NCI-H1694 (cell line): ENCODE measurements around the gene ANG.

Source experiments
- DNase-seq: peaks from one replicate; lab custom pipeline; 2025; lab: John Stamatoyannopoulos, UW

Gene ANG

DNA sequence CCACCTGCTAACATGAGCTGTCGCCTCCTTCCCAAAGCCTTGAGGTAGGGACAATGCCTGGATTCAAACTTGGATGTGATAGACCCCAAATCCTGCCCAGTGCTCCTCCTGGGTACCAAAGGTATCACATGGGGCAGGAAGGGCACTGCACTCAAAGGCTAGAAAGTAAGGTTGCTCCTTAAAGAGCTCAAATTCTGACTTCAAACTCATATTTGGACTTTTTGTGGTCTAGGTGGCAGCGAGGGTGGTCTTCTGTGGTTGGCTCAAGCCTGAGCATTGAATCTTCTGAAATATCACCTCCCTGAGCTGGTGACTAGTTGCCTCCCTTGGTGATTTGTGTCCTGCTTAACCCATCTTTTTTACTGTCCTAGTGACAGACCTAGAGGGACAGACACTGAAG lies 12.5 kb upstream of the ANG start:
- DNase-seq: no peak

DNA sequence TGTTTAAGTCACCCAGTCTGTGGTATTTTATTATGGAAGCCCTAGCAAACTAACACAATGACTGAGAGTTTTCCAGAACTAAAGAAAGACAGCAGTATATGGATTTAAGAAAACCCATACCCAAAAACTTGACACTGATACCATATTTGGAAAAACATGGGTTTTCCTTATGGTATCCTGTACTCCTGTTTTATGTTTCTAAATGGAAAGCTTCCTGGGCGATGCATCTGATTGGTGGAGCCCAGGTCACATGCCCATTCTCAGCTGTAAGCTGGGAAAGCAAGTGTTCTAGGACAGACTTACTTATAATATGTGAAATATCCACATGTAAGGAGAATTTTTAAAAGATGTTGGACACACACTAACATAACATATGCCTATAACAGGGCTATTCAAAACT lies 8.7 kb upstream of the ANG start:
- no peak for DNase-seq

DNA sequence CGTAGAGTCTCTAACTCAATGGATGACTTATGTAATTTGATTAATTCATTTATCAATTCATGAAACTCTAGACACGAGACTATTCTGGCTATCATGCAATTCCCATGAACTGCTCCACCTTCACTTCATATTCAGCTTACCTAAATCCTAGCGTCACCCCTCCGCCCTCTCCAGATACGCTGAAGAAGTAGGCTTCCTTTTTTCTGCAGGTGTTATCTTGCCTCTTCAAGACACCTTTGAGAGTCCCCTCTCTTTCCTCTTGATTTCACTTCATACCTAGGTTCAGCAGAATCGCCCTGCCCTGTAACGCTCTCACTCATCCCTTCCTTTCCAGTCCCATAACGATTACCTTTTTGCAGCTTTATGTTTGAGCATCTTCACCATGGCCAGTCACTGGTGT lies 8.2 kb upstream of the ANG start:
- DNase-seq: no peak

DNA sequence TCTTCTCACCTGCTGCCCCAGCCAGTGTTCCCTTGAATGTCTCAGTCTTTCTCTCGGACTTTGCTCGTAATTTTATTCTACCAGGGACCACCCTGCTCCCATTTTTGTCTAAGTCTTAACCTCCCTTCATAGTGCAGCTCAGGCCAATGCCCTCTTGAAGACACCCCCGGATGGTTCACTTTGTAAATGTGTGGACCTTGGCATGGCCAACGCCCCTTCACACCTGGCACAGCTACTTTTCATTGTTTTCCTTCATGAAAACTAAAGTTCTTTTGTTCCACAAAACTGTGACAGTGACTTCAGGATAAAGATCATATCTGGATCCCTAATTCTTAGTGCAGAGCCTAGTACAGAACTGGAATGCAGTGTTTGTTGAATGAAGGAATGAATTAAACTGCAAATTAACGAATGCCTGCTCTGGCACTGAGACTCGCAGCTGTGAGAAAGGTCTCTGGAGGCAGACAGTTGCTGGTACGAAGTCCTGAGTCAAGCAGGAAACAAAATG lies 7.7 kb upstream of the ANG start:
- DNase-seq: no peak

DNA sequence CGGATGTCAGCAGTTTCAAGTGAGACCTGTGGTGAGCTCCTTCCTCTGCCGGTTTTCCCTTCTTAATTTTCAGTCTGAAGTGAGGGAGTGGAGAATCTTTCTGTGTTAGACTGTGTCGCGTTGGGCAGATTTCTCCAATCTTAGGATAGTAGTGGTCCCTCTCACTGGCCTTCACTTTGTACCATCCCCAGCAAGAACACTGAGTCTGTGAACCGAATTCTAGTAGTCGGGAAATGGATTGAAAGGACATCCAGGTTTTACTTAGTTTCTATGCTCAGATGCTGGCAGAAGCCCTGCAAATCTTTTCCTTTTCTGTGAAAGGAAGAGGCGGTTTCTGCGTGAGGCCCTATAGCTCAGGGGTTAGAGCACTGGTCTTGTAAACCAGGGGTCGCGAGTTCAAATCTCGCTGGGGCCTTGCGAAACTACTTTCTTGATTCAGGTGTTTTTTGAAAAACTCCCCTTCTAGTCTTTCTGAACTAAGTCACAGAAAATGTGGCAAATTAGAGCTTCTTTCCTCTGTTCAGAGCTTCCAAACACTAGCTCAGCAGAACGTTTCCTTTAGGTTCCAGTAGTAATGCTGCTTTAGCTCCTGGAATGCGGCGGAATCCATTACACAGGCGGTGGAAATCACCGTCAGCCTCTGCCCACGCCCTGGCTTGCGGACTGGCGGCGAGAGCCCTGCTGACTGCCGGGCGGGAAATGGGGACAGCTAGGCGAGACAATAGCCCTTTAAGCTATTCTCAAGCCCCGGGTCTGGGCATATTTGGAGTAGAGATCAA lies 7.0 kb upstream of the ANG start:
- DNase-seq: peak; percentile 95

DNA sequence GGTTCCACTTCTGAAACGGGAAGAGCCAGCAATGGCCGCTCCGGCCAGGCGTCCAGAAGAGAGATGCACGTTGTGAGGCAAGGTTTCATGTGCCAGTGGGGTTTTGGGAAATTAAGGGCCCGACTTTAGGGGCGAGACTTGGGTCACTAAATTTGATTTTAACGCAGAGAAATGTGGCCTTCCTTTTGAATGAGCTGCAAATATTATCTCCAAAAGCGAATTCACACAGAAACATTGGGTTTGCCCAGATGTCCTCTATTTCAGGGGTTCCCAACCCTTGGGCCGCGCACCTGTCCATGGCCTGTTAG lies 6.5 kb upstream of the ANG start:
- no peak for DNase-seq

DNA sequence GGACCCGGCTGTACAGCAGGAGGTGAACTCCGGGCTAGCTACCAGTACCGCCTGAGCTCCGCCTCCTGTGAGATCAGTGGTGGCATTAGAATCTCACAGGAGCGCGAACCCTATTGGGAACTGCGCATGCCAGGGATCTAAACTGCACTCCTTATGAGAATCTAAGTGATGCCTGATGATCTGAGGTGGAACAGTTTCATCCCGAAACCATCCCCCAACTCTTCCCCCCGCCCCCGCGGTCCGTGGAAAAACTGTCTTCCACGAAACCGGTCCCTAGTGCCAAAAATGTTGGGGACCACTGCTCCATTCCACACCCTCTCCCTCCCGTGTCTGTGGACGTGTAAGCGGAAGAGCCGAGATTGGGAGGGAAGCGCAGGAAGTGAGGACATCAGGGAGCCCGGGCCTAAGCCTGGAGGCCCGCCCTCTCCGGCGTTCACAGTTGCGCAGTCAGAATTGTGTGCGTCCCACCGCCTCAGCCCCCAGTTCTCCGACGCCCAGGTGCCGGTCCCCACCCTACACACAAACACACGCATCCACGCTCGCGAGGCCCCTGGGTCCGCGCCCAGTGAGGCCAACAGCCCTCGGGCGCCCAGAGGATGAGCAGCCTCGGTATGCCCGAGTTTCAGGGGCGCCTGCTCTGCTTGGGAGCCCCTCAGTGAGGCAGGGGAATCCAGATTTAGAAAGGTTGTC lies 6.0 kb upstream of the ANG start:
- DNase-seq: peak; percentile 88

DNA sequence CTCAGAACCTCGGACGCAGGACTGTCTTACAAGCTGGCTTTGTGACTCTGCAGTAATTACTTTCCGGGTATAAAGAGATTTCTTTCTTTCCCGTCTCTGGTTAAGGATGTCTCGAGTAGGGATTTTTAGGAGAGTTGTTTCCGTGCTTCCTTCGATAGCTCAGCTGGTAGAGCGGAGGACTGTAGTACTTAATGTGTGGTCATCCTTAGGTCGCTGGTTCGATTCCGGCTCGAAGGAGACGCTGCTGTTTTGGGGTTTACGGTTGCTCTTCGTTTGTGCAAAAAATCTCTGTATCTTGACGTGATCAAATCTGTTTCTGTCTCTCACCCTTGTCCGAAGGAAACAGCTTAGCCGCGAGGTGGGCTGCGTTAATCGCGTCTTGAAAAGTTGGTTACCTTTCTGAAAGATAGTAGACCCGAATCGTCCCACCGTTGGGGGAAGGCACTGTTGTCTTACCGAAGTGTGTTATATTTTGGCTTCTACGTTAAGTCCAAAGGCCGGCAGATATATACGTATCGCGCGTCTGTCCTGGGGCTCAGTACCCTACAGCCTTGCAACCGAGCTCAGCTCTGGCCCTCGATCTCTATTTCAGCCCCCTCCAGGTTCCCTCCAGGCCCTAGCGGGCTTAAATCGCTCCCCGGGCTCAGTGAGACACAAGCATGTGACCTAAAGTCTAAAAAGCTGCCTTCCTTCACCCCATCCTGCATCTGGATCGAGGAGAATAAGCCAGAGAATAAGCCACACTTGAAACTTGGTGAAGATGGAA lies 5.3 kb upstream of the ANG start:
- peak; percentile 95 for DNase-seq

DNA sequence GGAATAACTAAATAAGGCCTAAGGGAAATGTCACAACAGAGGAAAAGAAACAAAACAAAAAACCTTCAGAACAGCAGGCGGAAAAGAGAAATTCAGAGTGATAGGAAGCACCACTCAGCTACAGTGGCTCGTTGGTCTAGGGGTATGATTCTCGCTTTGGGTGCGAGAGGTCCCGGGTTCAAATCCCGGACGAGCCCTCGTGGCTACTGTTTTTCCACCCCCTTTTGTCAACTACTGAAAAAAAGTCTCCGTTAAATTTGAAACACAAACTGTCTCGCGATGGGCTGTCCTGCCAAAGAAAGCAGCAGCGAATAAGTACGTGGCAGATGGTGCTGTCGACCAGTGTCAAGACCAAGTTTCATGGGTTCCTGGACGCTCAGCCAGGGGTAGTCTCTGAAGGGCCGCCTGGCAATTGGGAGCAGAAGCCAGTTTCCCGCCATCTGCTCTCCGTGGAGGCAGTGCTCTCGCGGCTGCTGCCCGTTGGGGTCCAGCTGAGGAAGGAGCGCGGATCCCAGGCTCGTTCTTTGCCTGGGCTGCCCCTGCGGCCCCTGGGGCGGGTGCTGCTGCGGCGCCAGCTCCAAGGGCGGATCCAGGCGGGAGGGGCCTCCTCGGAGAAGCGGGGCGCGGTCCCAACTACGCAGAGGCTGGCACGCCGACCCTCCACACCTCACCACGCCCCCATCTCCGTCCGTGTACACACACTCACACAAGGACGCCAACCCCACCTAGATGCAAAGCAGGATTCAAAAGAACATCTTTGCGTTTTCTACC lies 4.5 kb upstream of the ANG start, which contains the start of gene RNASE4:
RNASE4 (plus strand) TSS at position 670 of the 771 bp plus-strand sequence. CDS start 14,812 bp downstream, outside the sequence.
- DNase-seq: peak; percentile 77

DNA sequence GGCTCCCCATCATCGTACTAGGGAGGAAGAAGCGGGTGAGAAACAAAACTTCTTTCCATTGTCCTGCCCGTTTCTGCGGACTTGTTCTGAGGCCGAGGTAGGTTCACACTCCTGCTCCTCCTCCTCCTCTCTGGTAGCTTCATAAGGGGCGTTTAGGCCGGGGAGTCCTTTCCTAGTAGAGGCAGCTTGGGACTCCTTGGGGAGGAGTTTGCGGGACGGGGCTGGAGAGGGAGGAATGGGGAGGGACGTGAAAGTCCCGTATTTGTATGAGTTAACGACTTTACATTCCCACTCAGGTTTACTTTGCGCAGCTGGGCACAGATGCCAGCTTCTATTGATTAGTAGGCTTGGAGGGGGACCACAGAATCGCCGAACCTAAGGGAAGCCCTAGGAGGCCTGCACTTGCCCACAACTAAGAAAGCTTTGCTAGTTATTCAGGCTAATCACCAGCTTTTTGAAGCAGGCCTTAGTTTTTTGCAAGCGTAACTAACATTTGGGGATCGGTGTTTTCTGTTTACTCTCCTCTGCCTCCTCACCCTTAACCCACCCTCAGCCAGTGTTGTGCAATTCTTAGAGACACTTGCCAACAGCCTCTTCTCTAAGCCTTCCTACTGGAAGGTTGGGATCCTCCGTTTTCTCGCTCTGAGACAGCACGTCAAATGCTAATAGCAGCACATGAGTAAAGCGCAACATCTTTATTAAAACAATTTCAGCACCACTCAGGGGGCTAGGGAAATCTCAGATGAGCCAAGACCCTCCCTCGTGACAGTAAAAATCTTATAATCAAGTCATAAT lies 3.7 kb upstream of the ANG start:
- DNase-seq: no peak

DNA sequence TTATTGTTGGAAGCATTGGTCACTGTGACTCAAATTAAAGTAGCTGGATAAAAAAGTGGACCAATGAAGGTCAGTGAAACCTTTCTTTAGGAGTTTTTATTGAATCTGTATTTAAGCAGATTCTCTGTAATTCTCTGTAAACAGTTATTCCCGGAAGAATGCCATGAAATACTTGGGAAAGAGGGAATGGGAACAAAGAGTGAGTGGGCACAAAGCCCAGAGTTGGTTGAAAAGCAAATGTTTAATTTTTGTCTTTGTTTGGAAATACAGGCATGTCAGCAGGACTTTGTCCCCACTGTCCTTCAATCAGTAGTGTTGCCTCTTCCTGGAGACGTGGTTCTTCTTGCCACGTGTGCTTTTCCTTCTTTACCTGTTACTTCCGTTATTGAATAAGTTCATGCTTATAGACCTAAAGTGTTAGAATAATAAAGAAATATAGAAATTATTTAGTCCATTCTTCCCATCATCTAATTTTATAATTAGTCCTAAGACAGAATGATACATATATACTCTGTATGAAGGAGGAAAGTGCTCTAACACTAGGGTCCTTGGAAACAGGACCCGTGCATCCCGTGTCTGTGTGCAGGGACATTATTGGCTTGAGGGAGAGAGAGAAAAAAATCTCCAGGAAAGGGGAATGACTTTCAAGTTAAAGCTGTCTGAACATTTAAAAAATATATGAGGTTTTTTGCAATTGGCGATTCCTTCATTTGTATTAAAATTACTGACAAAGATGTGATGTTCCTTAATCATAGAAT lies 2.0 kb upstream of the ANG start:
- DNase-seq: no peak

DNA sequence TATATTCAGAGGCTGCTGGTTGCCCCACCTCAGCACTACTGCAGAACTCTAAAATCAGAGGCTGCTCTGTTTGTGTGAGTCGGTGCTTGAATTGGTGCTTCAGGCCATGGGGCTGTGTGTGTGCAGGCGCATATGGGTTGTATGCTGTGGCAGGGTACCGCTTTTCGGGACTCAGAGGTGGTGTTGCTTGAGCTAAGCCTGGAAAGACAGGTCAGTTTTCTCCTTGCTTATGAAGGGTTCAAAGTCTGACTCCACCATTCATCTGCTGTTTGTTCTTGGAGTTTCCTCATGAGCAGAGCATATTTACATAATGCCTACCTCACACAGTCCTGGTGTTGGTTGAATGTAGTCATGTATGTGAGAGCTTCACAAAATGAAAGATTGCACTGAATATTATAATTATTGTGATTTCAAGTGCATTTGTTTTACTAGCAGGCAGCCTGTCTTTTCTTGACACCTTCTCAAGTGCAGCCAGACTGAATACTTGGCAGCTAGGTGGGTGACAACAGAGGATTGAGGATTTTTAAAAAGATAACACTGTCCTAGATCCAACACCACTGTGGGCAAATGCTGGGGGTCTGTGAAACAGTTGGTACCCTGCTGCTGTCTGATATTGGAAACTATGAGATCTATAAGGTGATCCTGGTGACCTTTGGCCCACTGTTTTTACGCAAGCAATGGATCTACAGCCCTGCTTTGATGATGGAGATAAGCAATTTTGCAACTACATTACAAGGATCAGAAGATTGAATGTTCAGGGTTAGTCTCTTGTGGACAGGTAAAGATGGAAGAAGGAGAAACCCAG lies 1.0 kb upstream of the ANG start:
- no peak for DNase-seq

DNA sequence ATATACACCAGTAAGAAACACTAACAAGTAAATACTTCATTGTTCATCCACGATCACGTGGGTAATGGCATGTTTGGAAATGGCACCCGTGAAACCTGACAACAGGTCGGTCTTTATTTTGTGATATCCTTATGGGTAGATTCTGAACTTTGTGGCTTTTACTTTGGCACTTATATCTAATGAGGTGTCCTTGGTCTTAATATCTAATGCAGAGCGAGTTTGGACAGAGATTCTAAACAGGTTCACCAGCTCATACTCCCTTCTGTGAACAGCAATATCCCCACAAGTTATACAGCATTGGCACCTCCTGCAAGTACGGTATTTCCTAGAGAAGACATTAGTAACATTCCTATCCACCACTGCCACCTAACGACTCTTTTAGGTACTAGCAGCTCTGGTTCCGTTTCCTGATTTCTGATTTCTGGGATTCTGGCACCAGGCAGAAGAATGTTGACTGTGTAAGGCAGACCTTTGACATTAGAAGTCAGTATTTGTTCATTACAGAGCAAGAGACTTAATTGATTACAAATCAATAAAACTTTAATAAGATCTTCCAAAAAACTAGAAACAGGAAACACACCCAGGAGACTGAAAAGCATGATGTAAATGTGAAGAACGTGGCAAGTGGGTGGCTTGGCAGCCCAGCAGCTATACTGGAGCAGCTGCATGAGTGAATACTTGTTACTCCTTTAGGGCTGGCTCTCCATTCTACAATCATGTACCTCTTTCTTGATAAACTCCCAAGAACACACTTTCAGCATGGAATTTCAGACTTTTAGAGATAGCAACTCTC lies 2.5 kb downstream of the ANG start:
- DNase-seq: peak; percentile 86

DNA sequence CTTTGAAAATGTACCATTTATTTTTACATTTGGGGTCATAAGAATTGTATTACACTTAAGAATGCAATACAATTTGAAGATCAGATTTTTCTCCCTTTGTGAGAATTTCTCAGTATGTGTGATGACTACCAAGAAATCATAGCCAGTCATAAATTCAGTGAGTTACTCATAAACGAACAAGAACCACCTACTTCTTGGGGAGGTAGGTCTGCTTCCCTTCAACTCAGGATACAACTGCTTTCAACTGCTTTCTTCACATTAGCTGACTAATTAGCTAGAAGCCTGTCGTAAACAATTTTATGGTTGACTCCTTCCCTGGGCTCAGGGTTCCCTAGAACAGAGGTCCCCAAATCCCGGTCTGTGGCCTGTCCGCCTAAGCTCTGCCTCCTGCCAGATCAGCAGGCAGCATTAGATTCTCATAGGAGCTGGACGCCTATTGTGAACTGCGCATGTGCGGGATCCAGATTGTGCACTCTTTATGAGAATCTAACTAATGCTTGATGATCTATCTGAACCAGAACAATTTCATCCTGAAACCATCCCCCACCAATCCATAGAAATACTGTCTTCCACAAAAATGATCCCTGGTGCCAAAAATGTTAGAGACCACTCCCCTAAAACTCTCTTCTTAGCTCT lies 3.7 kb downstream of the ANG start:
- DNase-seq: no peak

DNA sequence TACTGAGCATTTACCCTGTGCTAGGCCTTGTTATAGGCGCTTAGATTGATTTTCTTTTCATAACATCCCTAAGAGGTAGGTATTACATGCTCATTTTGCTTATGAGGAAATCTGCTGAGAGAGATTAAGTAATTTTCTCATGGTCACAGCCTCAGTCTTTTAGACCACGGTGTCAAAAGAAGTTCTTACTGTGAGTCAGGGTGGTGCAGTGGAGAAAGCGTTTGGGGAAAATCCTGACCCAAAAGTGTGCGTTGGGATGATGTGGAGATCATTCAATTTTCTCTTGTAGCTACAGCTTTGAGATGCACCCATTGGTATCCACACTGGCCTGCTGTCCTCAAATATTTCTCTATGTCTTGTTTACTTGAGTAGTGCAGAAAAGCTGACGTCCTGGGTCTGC lies 8.2 kb downstream of the ANG start:
- no peak for DNase-seq

DNA sequence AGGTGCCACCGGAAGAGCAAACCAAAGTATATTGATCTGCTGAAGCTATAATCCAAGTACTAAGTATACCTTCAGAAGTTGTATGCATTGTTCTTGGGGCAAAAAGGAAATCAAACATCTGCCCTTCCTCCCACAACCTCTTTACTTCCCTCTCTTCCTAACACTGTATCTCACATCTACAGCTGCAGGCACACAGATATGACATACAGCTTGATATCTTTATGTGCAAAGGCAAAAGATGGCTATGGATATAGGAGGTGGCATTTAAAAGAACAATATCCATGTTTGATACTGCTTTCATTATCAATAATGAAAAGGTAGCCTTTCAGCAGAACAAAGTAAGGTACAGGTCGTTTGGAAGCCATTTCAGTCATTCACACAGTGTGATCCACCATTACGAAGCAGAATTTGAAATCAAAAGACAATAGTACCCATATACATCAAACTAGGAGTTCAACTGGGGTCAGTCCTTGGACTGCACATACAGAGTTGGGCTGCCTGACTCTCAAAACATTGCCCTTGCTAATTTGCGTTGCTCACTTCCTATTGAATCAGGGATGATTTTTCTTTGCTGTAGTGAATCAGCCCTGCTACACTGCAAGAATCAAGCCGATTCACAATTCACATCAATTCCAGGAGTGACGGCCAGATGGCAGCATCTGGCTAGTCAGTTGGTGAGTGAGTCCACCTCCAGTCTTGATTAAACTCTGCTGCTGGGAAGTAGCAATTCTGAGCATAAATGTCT lies 8.9 kb downstream of the ANG start:
- peak; percentile 45 for DNase-seq

DNA sequence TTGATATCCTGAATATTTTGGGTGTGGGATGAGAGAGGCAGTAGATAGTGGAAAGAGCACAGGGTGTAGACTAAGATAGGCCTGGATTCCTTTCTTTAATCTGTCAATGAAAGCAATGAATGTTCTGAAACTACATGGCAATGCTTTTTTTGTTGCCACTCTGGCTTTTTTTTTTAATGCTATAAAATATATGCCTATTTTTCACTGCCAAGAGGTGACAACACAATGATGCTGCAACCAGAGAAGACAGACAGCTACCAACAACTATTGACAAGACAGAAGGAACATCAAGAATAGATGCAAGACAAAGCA lies 9.4 kb downstream of the ANG start:
- no peak for DNase-seq

DNA sequence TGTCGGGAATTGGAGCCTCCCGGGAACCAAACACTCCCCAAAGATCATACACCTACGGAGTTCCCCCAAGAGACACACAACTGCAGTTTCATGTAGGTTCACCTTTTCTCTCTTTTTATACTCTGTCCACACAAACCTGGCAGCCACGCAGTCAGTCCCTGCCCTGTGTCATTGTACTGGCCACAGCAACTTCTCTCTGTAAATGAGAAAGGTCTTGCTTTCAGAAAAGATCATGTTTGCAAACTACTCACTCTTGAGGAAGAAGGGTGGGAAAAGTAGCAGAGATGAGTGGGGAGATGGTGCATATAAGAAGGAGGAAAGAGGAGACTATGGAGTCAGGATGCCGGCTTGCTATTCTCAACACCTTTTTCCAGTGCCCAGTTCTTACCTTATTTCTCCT lies 10.4 kb downstream of the ANG start:
- no peak for DNase-seq
